RWPE1 (cell line): ENCODE measurements around the gene CDK14.

ENCODE experiments used
- CTCF ChIA-PET: fragments of 350-600 bp; sonication (Branson Sonifier 250); formaldehyde crosslinking; extraction: SDS; loops from one replicate; lab custom pipeline; 2021; lab: Yijun Ruan, JAX
- POLR2A ChIA-PET: fragments of 400-600 bp; formaldehyde crosslinking; extraction: SDS; loops from one replicate; lab custom pipeline; 2020; ENCODE audit warnings: antibody characterized with exemption; ENCODE audit not compliant: low non-redundant PET; lab: Yijun Ruan, JAX
- DNase-seq: peaks from one replicate; pipeline ENCODE4 v3.0.0; 2012; ENCODE audit warnings: low spot score
- H3K27ac ChIP-seq: fragments of 450-650 bp; 2 replicates; pipeline ENCODE4 v1.5.1; 2017
- CTCF ChIP-seq: fragments of 450-650 bp; conservative IDR thresholded peaks from 2 replicates; pipeline ENCODE4 v1.5.1; 2017; ENCODE audit warnings: low read depth, mild to moderate bottlenecking

Gene CDK14

GRCh38 chr7:90686146-90686545 is 90.0 kb downstream of the CDK14 start:
- no peak for TF ChIP-seq CTCF
- POLR2A ChIA-PET: no interaction called here
- no peak overlapping the region for H3K27ac ChIP-seq
- CTCF ChIA-PET: interaction anchor here (0.7 kb wide), 1 partner anchor 27 kb away, joined by 4 read pairs; no protein-coding TSS in a partner anchor
- DNase-seq: no peak

GRCh38 chr7:90688810-90689209 is 92.7 kb downstream of the CDK14 start:
- POLR2A ChIA-PET: no interaction called here
- H3K27ac ChIP-seq: no peak overlapping the region
- no peak for DNase-seq
- no peak for TF ChIP-seq CTCF
- CTCF ChIA-PET: interaction anchor here (0.7 kb wide), 1 partner anchor 169 kb away, joined by 3 read pairs; no protein-coding TSS in a partner anchor

- ChIA-PET CTCF (no interaction called here), POLR2A (no interaction called here)
- no peak for TF ChIP-seq CTCF
- no peak overlapping the region for H3K27ac ChIP-seq
- DNase-seq: no peak
Observed at GRCh38 chr7:90689260-90689659, 93.1 kb downstream of the CDK14 start.

GRCh38 chr7:90690159-90690858 is 94.2 kb downstream of the CDK14 start:
- no peak for DNase-seq
- POLR2A ChIA-PET: no interaction called here
- CTCF ChIA-PET: no interaction called here
- no peak overlapping the region for H3K27ac ChIP-seq
- no peak for TF ChIP-seq CTCF

- ChIA-PET POLR2A (no interaction called here), CTCF (no interaction called here)
- TF ChIP-seq CTCF: no peak
- DNase-seq: no peak
- H3K27ac ChIP-seq: no peak overlapping the region
Observed at GRCh38 chr7:90692396-90692795, 96.3 kb downstream of the CDK14 start.

GRCh38 chr7:90692947-90693346 is 96.8 kb downstream of the CDK14 start:
- H3K27ac ChIP-seq: no peak overlapping the region
- CTCF ChIA-PET: interaction anchor here (0.7 kb wide), 1 partner anchor 26 kb away, joined by 3 read pairs; no protein-coding TSS in a partner anchor
- no peak for DNase-seq
- no peak for TF ChIP-seq CTCF
- POLR2A ChIA-PET: no interaction called here
